ENCODE measurements around the gene TMEM151B.

TMEM151B gene

DNA sequence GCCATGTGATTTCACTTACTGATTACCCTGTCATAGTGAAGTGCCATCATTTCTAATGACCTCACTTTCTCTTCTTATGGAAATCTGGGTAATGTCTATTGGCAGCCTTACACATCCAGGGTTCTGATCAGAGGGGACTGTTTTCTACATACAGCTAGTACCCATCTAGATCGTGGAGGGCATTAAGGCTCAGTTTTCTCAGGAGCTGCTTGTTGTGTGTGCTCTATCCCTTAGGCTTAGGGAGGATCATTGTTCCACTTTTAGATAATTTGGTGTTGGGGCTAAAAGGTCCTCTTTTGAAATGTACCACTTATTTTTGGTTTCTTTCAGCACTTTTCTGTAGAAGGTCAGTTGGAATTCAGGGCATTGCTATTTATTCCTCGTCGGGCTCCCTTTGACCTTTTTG, 19.5 kb upstream of the TMEM151B start:
- no peak for DNase-seq (ENCODE audit: low read depth)

DNA sequence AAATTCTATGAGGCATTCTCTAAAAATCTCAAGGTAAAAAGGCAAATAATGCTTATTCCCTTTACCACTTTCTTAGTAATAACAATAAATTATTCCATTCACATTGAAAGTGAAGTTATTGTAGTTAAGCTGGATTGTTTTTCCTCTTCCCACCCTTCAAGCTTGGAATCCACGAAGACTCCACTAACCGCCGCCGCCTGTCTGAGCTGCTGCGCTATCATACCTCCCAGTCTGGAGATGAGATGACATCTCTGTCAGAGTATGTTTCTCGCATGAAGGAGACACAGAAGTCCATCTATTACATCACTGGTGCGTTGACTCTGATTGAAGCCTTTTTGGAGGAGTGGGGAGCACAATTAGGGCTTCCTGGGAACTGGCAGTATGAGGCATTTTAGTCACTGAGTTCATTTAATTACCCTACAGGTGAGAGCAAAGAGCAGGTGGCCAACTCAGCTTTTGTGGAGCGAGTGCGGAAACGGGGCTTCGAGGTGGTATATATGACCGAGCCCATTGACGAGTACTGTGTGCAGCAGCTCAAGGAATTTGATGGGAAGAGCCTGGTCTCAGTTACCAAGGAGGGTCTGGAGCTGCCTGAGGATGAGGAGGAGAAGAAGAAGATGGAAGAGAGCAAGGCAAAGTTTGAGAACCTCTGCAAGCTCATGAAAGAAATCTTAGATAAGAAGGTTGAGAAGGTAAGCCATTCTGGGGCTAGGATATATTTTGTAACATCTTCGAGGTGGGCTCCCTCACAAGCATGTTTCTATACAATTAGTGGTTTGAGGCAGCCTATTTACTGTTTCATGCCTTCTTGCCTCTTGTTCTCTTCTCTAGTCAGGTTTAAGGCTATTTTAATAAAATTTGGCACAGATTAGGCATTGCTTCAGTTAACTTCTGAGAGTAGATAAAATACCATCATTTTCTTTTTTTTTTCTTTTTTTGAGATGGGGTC, 18.4 kb upstream of the TMEM151B start:
- no peak for DNase-seq (ENCODE audit: low read depth)

DNA sequence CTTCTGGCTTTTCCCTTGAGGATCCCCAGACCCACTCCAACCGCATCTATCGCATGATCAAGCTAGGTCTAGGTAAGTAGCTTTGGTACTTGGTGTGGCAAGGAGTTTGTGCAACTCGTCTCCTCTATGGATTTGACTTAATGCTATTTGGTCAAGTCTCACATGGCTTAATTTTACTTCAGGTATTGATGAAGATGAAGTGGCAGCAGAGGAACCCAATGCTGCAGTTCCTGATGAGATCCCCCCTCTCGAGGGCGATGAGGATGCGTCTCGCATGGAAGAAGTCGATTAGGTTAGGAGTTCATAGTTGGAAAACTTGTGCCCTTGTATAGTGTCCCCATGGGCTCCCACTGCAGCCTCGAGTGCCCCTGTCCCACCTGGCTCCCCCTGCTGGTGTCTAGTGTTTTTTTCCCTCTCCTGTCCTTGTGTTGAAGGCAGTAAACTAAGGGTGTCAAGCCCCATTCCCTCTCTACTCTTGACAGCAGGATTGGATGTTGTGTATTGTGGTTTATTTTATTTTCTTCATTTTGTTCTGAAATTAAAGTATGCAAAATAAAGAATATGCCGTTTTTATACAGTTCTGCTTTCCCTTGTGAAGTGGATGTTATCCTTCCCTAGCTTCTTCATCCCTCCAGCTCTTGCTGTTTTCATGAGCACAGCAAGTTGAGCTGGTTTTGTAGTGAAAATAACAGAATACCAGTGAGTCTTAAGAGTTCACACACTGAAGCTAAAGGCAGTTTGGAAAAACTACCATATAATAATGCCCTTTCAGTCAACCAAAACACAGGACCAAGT, 16.7 kb upstream of the TMEM151B start:
- no peak for DNase-seq (ENCODE audit: low read depth)

DNA sequence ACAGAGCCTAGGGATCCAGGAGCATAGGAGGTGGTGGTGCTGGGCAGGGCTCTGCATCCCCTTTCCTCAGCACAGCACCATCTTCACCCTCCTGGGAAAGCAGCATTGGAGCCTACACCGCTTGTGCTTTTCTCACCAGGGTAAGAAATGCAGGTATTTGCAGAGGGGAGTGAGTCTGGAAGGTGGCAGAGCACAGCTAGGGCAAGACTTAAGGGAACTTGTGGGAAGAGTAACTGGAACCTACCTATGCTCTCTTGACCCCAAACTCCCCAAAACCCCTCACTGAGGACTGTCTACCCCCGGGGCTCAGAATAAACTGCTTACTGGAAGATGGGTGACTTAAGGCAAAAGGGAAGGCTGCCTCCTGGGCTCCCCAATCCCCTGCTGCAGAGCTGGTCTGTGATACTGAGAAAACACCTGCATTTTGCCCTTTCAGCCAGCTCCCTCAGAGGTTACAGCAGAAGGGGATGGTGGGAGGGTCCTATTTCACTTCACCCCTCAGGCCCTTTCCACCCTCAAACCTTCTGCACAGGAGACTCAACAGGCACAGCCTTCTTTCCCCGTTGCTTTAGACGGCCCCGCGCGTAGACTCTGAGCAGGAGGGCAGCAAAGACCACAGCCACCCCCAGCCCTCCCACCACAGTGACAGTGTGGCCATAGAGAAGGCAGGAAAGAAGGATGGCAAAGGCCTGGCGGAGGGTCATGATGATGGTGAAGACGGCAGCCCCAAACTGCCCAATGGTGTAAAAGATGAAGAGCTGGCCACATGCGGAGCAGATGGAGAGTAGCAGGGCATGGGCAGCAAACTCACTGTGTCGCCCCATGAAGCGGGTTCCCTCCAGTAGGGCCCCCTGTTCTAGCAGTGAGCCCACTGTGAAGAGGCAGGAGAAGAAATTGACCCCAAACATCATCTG, 15.8 kb upstream of the TMEM151B start:
- DNase-seq (ENCODE audit: low read depth): no peak

DNA sequence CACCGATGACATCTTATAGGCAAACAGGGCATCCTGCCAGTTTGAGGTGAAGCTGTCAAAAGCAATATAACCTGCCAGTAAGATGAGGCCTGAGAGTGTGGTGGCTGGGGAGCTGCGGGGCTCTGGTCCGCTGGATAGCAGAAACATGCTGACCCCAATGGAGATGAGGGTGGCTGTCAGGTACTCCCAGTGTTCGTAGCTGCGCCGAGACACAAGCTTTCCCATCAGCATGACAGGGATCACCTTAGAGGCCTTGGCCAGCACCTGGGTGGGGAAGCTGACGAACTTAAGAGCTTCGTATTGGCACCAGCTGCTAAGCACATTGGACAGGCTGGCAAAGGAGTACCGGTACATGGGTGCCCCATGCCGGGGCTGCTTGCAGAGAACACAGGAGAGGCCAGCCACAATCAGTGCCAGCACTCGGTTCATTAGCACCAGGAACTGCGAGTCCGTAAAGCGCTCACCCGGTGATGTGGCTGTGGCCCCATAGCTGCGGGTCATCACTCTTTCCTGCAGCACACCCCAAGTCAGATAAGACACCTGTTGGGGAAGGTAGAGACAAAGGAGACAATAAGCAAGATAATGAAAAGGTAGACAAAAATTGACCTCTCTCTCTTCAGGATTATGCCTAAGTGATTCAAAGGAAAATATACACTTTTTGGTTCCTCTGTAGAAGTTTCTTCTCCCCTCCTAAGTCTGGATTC, 15.0 kb upstream of the TMEM151B start:
- DNase-seq (ENCODE audit: low read depth): no peak

DNA sequence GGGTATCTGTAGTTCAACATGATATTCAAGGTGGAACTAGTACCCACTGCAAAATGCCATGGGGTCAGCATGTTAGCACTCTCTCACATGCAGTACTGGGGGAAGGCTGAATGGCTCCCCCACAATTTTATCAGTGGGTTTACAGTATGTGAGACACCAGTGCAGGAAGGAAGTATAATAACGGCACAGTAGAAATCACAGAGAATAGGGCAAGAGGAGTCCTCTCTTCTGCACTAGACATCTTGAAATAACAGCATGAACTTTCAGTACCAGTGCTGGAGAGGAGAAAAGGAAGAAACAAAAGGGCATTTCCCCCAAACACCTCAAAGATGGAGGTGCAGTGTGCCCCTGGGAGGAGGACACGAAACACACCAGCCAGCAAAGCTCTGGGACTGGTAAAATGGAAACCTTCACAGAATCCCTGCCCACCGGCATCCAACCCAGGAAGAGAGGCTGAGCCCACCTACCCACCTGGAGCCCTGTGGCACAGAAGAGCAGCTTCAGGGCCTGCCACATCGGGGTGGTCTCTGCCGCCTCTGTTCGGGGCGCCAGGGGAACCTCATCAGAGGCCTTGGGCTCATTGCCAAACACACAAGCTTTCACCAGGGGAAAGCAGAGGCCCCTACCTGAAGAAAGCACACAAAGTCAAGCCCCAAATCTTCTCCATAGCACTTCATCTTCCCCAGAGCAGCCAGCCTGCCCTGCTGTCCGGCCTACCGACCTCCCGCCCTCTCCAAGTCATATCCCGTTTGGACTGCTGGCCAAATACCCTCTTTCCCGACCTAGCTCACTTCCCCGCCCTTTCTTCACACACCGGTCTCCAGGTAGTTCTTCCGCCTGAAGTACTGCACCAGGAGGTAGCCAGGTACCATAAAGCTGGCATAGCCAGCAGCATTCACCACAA, 14.1 kb upstream of the TMEM151B start:
- no peak for DNase-seq (ENCODE audit: low read depth)

DNA sequence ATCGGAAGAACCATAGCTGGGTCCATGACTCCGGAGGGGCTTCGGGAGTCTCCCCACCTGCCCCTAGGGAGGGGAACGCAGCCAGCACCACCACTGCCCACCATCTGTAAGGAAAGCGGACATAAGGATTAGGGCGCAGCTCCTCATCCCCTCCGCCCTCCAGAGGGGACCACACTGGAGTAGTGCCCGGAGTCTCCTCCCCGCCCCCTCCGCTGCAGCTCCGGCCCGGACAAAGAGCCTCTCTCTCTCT, 13.6 kb upstream of the TMEM151B start:
- no peak for DNase-seq (ENCODE audit: low read depth)

DNA sequence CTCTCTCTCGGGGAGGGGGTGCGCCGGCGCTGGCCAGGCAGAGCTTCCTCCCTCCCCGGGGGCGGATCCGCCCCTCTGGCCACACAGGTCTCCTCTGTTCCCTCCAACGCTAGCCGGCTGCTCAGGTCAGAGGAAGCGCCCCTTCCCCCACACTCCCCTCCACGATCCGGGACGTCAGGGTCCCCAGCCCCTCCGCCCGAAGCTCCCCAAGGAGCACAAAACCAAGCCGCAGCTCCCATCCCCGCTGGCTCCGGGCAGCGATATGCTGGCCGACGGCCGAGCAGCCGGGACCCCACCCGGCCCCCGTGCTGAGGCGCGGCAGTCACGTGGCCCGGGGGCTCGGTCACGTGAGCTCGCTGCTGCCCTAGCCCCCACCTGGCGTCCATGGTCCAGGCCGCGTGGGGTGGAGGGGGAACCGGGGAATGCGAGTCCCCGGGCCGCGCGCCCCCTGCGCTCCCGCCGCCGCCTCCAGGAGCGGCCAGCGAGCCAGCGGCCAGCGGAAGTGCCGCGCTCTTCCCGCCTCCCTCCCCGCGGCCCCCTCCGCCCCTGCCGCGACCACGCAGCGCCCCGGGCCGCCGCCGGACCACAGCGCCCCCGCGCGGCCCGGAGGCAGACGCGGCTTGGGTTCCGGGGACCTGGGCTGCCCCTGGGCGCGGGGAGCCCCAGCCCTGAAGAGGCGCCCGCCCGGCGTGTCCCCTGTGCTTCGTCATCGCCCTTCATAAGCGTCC, 13.1 kb upstream of the TMEM151B start, which contains the start of gene SLC35B2:
Gene SLC35B2, minus strand, starts transcription at position 504 of the 728 bp plus-strand sequence. Its CDS starts 118 bp downstream, at position 386.
- DNase-seq (ENCODE audit: low read depth): no peak

DNA sequence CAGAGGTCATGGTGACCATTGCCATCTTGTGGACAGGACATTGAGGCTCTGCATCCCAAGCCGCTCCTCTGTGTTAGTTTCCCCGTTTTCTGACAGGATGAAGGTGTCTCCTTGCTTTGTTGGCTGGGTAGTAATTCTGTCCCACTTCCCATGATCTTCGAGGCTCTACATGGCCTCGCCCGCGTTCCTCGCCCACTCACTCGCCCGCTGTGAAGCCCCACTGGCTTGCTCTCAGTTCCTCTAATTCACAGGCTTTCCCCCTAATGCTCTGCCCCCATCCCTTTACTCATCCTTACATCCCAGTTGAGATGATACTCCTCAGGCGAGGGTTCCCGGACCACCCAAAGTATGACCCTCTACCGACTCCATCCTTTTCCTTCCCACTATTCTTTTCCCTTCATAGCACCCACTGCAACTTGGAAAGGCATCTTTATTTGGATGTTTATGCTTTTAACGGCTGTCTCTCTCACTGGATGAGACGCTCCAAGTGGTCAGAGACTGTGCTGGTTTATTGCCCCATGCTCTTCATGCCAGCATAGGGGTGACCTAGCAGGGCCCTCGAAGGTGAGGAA, 12.4 kb upstream of the TMEM151B start:
- no peak for DNase-seq (ENCODE audit: low read depth)

DNA sequence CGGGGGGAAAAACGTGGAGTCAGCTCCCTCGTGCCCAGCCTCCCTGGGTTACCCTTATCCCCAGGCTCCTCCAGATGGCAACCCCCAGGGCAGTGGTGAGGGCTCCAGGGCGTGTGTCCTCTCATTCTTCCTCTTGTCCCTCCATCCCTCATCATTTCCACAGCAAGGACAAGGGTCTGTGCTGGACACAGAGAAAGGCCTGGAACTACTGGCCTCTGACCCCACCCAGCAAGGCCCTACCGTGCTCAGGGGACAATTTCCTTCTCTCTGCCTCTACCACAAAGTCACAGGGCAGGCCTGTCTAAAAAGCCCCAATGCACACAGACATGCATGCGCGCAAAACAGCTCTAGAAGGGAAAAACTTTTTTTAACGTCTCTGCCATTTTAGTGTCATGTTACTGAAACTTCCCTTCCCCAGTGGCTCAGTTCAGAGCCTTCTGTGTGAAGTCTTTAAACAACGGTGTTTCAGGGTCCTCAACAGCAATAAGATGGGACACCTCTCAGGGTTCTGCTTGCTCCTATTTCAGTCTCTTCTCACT, 11.9 kb upstream of the TMEM151B start:
- no peak for DNase-seq (ENCODE audit: low read depth)

DNA sequence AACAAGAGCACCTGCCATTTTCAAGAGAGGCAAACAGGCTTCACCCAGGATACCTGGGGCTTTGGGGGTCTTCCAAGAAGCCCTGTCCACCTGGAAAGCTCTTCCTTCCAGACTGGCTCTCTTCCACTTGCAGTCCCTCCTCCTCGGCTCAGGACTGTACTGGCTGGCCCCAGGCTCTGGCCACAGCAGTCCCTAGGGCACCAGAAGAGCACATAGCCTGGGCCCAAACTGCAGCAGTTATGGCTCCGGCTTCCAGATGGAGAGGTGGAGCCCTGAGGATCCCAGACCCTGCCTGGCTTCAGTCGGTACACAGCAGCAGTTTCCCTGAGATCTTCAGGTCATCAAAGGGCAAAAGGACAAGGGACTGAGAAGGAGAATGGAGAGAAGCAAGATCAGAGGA, 11.3 kb upstream of the TMEM151B start:
- no peak for DNase-seq (ENCODE audit: low read depth)

DNA sequence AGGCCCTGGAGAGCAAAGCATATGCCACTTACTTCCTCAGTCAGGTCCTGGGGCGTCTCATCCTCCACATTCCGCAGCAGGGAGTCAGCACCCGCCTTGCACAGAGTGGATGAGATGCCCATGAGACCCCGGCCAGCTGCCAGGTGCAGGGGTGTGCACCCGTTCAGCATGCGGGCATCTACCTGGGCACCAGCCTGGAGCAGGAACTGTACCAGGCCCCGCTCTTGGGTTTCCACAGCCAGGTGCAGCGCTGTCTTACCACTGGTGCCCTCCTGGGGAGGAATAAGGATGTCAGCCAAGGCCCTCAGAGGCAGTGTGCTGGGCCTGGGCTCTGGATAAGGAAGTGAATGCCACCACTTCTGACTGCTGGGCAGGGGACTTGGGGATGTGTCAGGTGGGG, 10.2 kb upstream of the TMEM151B start:
- no peak for DNase-seq (ENCODE audit: low read depth)

DNA sequence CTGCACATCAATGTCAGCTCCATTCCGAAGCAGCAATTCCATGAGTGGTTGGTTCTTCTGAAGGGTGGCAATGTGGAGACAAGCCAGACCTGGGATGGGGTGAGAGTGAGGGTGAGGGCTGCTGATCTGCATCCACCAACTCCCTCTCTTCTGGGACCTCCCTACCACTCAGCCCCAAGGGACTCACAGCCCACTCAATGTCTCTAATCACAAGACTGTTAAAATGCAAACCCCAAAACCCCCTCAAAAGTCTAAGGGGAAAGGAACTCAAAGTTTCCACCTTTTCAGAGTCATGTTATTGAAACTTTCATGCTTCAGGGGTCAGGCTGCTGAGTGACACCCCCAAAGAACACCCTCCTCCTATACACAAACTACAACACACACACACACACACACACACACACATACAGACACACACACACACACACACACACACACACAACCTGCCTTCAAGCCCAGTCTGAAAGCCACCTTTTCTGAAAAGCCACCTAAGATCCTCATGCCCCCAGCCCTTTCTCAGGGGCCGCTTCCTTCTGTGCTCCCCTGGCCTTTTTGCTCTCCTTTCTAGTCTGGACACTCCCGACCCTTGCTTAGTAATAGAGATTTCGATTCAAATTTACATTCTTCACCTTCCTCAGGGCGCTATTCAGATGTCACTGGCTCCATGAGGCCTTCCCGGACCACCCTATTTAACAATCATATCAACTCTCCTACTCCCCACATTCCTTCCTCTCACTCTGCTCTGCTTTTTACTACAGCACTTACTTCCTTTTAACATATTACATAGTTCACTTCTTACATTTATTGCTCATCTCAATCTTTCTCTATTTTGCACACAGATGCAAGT, 9.6 kb upstream of the TMEM151B start:
- DNase-seq (ENCODE audit: low read depth): no peak

DNA sequence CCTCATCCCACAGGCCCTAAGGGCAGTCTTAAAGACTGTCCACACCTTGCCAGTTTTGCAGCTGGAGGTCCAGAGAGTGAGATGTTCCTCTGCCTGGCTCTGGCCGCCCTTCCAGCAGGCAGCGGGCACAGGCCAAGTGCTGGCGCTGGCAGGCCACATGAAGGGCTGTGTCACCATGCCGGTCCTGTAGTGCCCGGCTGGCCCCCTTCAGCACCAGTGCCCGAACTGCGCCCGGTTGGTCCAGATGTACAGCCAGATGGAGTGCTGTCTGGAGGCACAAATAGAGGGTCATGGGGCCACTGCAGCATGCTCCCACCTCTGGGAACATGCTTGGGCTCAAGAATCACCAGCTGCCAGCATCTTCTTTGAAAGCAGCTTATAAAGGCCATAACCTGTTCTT, 8.7 kb upstream of the TMEM151B start:
- DNase-seq (ENCODE audit: low read depth): no peak

DNA sequence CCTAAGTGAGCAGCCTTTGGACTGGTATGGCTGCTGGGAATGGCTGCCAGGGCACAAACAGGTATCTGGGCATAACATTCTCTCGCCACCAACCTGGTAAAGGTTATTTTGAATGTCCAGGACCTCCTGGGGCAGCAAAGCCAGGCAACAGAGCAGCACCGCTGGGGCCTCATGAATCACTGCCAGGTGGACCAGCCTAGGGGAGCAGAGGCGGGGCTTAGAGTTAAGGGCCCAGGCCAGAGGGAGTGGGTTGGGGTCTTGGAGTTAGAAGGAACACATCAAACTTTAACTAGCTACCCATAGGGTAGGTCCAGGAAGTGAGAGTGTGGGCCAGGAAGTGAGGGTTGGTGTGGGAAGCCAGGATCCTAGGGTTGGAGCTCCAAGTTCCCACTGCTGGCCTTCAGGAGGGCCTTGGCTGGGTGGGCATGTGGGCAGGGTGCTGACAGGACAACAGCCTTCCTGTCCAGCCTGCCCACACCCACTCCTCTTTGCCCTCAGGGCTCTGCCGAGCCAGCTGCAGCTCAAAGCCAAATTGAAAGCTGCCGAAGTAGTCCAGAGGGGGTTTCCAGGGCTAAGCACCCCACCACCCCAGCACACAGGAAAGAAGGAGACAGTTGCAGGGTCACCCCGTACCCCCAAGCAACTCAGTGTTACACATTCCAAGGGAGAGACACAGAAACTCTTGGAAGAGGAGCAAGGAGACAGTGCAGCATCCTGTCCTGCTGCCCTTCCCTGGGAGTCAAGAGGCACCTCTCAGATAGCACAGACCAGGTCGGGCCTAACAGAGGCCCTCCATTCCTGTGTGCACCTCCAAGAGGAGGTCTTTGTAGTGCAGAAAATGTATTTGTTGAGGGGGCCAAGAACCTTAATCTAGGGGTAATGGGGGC, 7.5 kb upstream of the TMEM151B start:
- DNase-seq (ENCODE audit: low read depth): no peak

DNA sequence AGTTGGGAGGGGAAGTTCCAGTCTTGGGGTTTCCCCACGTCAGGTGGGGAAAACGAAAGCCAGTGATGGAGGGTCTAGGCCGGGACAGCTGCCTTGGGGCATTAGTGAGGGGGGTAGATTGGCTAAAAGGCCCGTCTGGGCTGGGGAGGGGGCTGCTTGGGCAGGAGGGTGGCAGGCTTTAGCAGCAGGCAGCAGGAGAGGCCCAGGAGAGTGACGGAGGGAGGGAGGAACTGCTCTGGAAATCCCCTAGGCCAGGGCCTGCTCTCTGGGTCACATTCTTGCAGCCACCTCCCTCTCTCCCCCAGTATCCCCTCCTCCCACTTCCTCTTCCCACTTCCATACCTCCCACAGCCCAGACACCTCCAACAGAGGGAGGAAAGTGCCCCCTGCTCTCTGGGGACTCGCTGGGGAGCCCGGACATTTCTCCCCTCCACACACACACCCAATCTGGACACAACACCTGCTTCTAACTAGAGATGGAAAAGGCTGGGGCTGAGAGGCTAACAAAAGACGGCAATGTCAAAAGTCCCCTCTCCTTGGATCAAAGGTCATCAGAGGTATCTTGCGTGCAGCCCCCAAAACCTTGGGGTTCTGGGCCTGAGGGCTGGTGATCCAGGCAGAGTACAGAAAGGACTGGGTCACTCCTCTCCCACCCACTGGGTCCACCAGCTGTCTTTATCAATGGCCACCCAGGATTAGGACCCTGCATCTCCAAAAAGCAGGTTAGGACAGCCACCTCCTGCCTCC, 6.7 kb upstream of the TMEM151B start:
- DNase-seq (ENCODE audit: low read depth): no peak
